HEK293 (cell line): ENCODE data around the gene SLC22A14.

Experiments
- CTCF ChIA-PET: fragments of 350-600 bp; formaldehyde crosslinking; extraction: SDS; loops from one replicate; lab custom pipeline; 2021; ENCODE audit warnings: antibody characterized with exemption; lab: Yijun Ruan, JAX
- POLR2A ChIA-PET: fragments of 300-600 bp; formaldehyde crosslinking; extraction: SDS; loops from one replicate; lab custom pipeline; 2020; ENCODE audit warnings: antibody characterized with exemption, inconsistent platforms; lab: Yijun Ruan, JAX
- H3K27ac ChIP-seq: fragments of 200-500 bp; sonication (Bioruptor generic); 2 replicates; pipeline ENCODE4 v1.5.1; 2014; ENCODE audit warnings: low read depth, low read length, control low read depth, inconsistent platforms; ENCODE audit errors: extremely low read depth
- H3K36me3 ChIP-seq, 2 experiments: fragments of 200-500 bp in 1 of 2; sonication (Bioruptor generic) in 1 of 2; 1 replicate in 1 of 2; 2 replicates in 1 of 2; pipeline ENCODE4 v1.5.1; 2014 to 2017; ENCODE audit warnings: inconsistent platforms in 2 of 2, low read length in 2 of 2; ENCODE audit not compliant: control insufficient read depth in 2 of 2, insufficient read depth in 1 of 2
- H3K4me1 ChIP-seq: fragments of 200-500 bp; sonication (Bioruptor generic); 2 replicates; pipeline ENCODE4 v1.5.1; 2014; ENCODE audit warnings: mild to moderate bottlenecking, low read length, inconsistent platforms; ENCODE audit not compliant: control insufficient read depth, insufficient read depth
- H3K4me3 ChIP-seq: 2 replicates; pipeline ENCODE4 v1.5.1; 2011; ENCODE audit warnings: low read depth, mild to moderate bottlenecking, control low read depth, low read length, moderate library complexity
- H3K9me3 ChIP-seq: fragments of 200-500 bp; sonication (Bioruptor generic); 2 replicates; pipeline ENCODE4 v1.5.1; 2014; ENCODE audit warnings: low read depth, low read length, inconsistent platforms; ENCODE audit not compliant: control insufficient read depth, insufficient read depth
- GLIS2 ChIP-seq: fragments of 450-650 bp; formaldehyde crosslinking; IDR thresholded peaks from 2 replicates; pipeline ENCODE4 v1.5.1; 2016; ENCODE audit warnings: missing biosample characterization, missing genetic modification characterization
- HIC1 ChIP-seq: fragments of 450-650 bp; formaldehyde crosslinking; IDR thresholded peaks from 2 replicates; pipeline ENCODE4 v1.5.1; 2016; ENCODE audit warnings: missing biosample characterization, missing genetic modification characterization
- PRDM2 ChIP-seq: fragments of 450-650 bp; formaldehyde crosslinking; IDR thresholded peaks from 2 replicates; pipeline ENCODE4 v1.5.1; 2016; ENCODE audit warnings: missing biosample characterization, missing genetic modification characterization, borderline replicate concordance
- TRIM28 ChIP-seq: IDR thresholded peaks from 2 replicates; pipeline ENCODE4 v1.6.1; 2011; ENCODE audit warnings: low read length, control low read depth, borderline replicate concordance
- ZNF121 ChIP-seq: fragments of 450-650 bp; formaldehyde crosslinking; IDR thresholded peaks from 2 replicates; pipeline ENCODE4 v1.5.1; 2016; ENCODE audit warnings: missing biosample characterization, missing genetic modification characterization
- ZNF19 ChIP-seq: fragments of 450-650 bp; formaldehyde crosslinking; IDR thresholded peaks from 2 replicates; pipeline ENCODE4; 2016; ENCODE audit warnings: missing biosample characterization, missing genetic modification characterization, low read depth
- ZNF248 ChIP-seq: fragments of 450-650 bp; formaldehyde crosslinking; IDR thresholded peaks from 2 replicates; pipeline ENCODE4 v1.5.1; 2017; ENCODE audit warnings: missing biosample characterization, missing genetic modification characterization
- ZNF350 ChIP-seq: fragments of 450-650 bp; formaldehyde crosslinking; IDR thresholded peaks from 2 replicates; pipeline ENCODE4 v1.5.0; 2017; ENCODE audit warnings: missing biosample characterization, mild to moderate bottlenecking, missing genetic modification characterization
- ZNF473 ChIP-seq: fragments of 450-650 bp; formaldehyde crosslinking; IDR thresholded peaks from 2 replicates; pipeline ENCODE4 v1.5.1; 2017; ENCODE audit warnings: missing biosample characterization, missing genetic modification characterization
- ZNF623 ChIP-seq: fragments of 450-650 bp; formaldehyde crosslinking; IDR thresholded peaks from 2 replicates; pipeline ENCODE4 v1.5.1; 2016; ENCODE audit warnings: missing biosample characterization, missing genetic modification characterization
- ZNF624 ChIP-seq: fragments of 450-650 bp; formaldehyde crosslinking; IDR thresholded peaks from 2 replicates; pipeline ENCODE4 v1.5.1; 2017; ENCODE audit warnings: missing biosample characterization, missing genetic modification characterization
- ZNF677 ChIP-seq: fragments of 450-650 bp; IDR thresholded peaks from 2 replicates; pipeline ENCODE4 v1.5.0; 2018; ENCODE audit warnings: missing biosample characterization, mild to moderate bottlenecking, missing genetic modification characterization, moderate library complexity
- ZNF707 ChIP-seq: fragments of 450-650 bp; formaldehyde crosslinking; IDR thresholded peaks from 2 replicates; pipeline ENCODE4 v1.5.1; 2016; ENCODE audit warnings: missing biosample characterization, missing genetic modification characterization
- TF ChIP-seq, protein P1 (sequence below): fragments of 450-650 bp; formaldehyde crosslinking; IDR thresholded peaks from 2 replicates; pipeline ENCODE4 v1.5.1; 2016; ENCODE audit warnings: missing biosample characterization, missing genetic modification characterization
- TF ChIP-seq, protein P2 (sequence below): fragments of 450-650 bp; formaldehyde crosslinking; IDR thresholded peaks from 2 replicates; pipeline ENCODE4; 2016; ENCODE audit warnings: missing biosample characterization, missing genetic modification characterization
- TF ChIP-seq, protein P3 (sequence below): fragments of 450-650 bp; formaldehyde crosslinking; IDR thresholded peaks from 2 replicates; pipeline ENCODE4 v1.5.1; 2017; ENCODE audit warnings: missing biosample characterization, missing genetic modification characterization

SLC22A14 gene

DNA sequence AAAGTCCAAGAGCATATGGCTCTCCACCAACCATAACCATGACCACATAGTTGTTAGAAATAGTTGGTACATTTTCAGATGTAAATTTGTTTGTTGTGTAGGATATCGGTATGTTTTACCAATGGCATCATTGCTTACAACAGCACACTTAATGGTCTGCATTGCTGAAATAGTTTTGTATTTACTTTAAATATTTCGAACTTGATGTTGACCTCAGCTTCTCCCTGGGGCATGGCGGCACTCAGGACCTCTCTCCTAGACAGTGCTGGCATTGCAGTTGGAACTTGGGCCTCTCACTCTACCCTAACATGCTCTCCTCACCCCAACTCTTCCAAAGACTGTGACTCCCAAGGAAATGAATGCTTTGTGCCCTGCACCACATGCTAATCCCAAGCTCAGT, 11.5 kb upstream of the SLC22A14 start:
- H3K36me3 ChIP-seq, result no peaks in the 10 kb centered on the region
- TF ChIP-seq ZNF623 (tag by site-specific recombination), result no peak
- no peak for TF ChIP-seq ZNF121 (tag by site-specific recombination)
- TF ChIP-seq PRDM2 (tag by site-specific recombination), result no peak
- no peak for TF ChIP-seq ZNF677 (tag by site-specific recombination)
- no peak for TF ChIP-seq ZNF473 (tag by site-specific recombination)
- no peak for TF ChIP-seq ZNF707 (tag by site-specific recombination)
- TF ChIP-seq HIC1, result no peak
- no peak for TF ChIP-seq GLIS2 (tag by site-specific recombination)
- TF ChIP-seq, protein P1, sequence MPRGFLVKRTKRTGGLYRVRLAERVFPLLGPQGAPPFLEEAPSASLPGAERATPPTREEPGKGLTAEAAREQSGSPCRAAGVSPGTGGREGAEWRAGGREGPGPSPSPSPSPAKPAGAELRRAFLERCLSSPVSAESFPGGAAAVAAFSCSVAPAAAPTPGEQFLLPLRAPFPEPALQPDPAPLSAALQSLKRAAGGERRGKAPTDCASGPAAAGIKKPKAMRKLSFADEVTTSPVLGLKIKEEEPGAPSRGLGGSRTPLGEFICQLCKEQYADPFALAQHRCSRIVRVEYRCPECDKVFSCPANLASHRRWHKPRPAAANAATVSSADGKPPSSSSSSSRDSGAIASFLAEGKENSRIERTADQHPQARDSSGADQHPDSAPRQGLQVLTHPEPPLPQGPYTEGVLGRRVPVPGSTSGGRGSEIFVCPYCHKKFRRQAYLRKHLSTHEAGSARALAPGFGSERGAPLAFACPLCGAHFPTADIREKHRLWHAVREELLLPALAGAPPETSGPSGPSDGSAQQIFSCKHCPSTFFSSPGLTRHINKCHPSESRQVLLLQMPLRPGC (tag by site-specific recombination), result no peak
- TF ChIP-seq TRIM28, result no peak
- TF ChIP-seq, protein P2, sequence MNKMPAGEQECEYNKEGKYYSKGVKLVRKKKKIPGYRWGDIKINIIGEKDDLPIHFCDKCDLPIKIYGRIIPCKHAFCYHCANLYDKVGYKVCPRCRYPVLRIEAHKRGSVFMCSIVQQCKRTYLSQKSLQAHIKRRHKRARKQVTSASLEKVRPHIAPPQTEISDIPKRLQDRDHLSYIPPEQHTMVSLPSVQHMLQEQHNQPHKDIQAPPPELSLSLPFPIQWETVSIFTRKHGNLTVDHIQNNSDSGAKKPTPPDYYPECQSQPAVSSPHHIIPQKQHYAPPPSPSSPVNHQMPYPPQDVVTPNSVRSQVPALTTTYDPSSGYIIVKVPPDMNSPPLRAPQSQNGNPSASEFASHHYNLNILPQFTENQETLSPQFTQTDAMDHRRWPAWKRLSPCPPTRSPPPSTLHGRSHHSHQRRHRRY (tag by site-specific recombination), result no peak
- TF ChIP-seq ZNF19, result no peak
- TF ChIP-seq, protein P3, sequence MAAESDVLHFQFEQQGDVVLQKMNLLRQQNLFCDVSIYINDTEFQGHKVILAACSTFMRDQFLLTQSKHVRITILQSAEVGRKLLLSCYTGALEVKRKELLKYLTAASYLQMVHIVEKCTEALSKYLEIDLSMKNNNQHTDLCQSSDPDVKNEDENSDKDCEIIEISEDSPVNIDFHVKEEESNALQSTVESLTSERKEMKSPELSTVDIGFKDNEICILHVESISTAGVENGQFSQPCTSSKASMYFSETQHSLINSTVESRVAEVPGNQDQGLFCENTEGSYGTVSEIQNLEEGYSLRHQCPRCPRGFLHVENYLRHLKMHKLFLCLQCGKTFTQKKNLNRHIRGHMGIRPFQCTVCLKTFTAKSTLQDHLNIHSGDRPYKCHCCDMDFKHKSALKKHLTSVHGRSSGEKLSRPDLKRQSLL (tag by site-specific recombination), result no peak
- TF ChIP-seq ZNF624 (tag by site-specific recombination), result no peak
- no peak for TF ChIP-seq ZNF350 (tag by site-specific recombination)
- no peak for TF ChIP-seq ZNF248
- TF ChIP-seq, all 188 proteins: peak for 0
- Histone ChIP-seq H3K27ac (no peak overlapping the region), H3K9me3 (no peaks in the 10 kb centered on the region), H3K4me1 (no peaks in the 10 kb centered on the region), H3K4me3 (no peak overlapping the region)
- POLR2A ChIA-PET, result no interaction called here
- CTCF ChIA-PET, result interaction anchor here (0.9 kb wide), 1 partner anchor 28 kb away, joined by 3 read pairs; no protein-coding TSS in a partner anchor
